ENCODE measurements around the gene NUMA1. TPM values are rescaled to one million over a fixed set of nuclear protein-coding genes. Genes with fewer than 3 reads are reported as not detected.

Gene NUMA1
- polyA plus RNA-seq, 3 donors = 4.1 to 91.2 (median 12.4) TPM

GRCh38 chr11:72001285-72001684 is 79.1 kb downstream of the NUMA1 start:
- no peak for TF ChIP-seq CTCF (IDR thresholded peaks at IDR 0.05)
- Histone ChIP-seq H3K4me2 (replicated peaks; ENCODE audit: extremely low read depth, low read length, poor library complexity, severe bottlenecking) (no peak overlapping the region), H3K27ac (ENCODE audit: low read depth in 1 of 2, low read length in 2 of 2) (peak overlapping the region in 1 of 2 donors; percentile 32), H4K20me1 (ENCODE audit: insufficient read depth, low read length) (peaks cover 22% of the 10 kb centered on the region), H3K9ac (ENCODE audit: insufficient read depth, low read length, poor library complexity, severe bottlenecking) (no peak overlapping the region), H3K27me3 (ENCODE audit: control insufficient read depth in 2 of 2, insufficient read depth in 2 of 2, low read length in 2 of 2) (no peaks in the 10 kb centered on the region), H2AFZ (ENCODE audit: insufficient read depth, low read depth, low read length, poor library complexity, severe bottlenecking) (no peak overlapping the region), H3K36me3 (replicated peaks in 1 of 2; ENCODE audit: control insufficient read depth in 1 of 2, insufficient read depth in 2 of 2, low read length in 2 of 2) (peaks cover 57 to 66% of the 10 kb centered on the region in 2 donors), H3K9me3 (replicated peaks in 1 of 2; ENCODE audit: control insufficient read depth in 1 of 2, insufficient read depth in 1 of 2, low read length in 2 of 2) (no peaks in the 10 kb centered on the region), H3K79me2 (ENCODE audit: insufficient read depth, low read length) (no peaks in the 10 kb centered on the region), H3K4me3 (replicated peaks in 1 of 3; ENCODE audit: low read depth in 2 of 3, low read length in 3 of 3) (no peak overlapping the region), H3K4me1 (ENCODE audit: control insufficient read depth in 1 of 2, insufficient read depth in 2 of 2, low read length in 2 of 2) (peaks cover 35 to 36% of the 10 kb centered on the region in 2 donors)
- peaks cover 0 to 3% (median 2%) of the 10 kb centered on the region in 3 donors for H3K27me3 Mint-ChIP-seq (ENCODE audit: low read depth in 3 of 3)
- peaks cover 35% of the 10 kb centered on the region for H3K4me1 Mint-ChIP-seq
- intact Hi-C loops (cut with micrococcal nuclease) = no loop called here
- H3K36me3 Mint-ChIP-seq = peaks cover 69 to 75% of the 10 kb centered on the region in 2 donors
- WGBS (ENCODE audit: insufficient coverage) = 95% methylated on average over 11 of the region's 11 CpGs
- no peak overlapping the region for H3K4me3 Mint-ChIP-seq
- H3K9me3 Mint-ChIP-seq = peaks cover 0 to 4% (median 0%) of the 10 kb centered on the region in 7 donors
- DNase-seq = no peak
- H3K27ac Mint-ChIP-seq = peak overlapping the region in 5 of 7 donors; percentile 14 to 73 (median 22)

GRCh38 chr11:72000202-72000867 is 80.0 kb downstream of the NUMA1 start:
- H3K36me3 Mint-ChIP-seq = peaks cover 65 to 73% of the 10 kb centered on the region in 2 donors
- H3K27ac Mint-ChIP-seq = peak overlapping the region in 4 of 7 donors; percentile 33 to 98 (median 62)
- intact Hi-C loops (cut with micrococcal nuclease) = no loop called here
- no peak for DNase-seq
- Histone ChIP-seq H3K79me2 (ENCODE audit: insufficient read depth, low read length) (no peaks in the 10 kb centered on the region), H3K4me3 (replicated peaks in 1 of 3; ENCODE audit: low read depth in 2 of 3, low read length in 3 of 3) (no peak overlapping the region), H3K9me3 (replicated peaks in 1 of 2; ENCODE audit: control insufficient read depth in 1 of 2, insufficient read depth in 1 of 2, low read length in 2 of 2) (no peaks in the 10 kb centered on the region), H3K27ac (ENCODE audit: low read depth in 1 of 2, low read length in 2 of 2) (peak overlapping the region in 1 of 2 donors; percentile 94), H3K9ac (ENCODE audit: insufficient read depth, low read length, poor library complexity, severe bottlenecking) (no peak overlapping the region), H3K27me3 (ENCODE audit: control insufficient read depth in 2 of 2, insufficient read depth in 2 of 2, low read length in 2 of 2) (no peaks in the 10 kb centered on the region), H3K4me2 (replicated peaks; ENCODE audit: extremely low read depth, low read length, poor library complexity, severe bottlenecking) (no peak overlapping the region), H3K4me1 (ENCODE audit: control insufficient read depth in 1 of 2, insufficient read depth in 2 of 2, low read length in 2 of 2) (peaks cover 36 to 37% of the 10 kb centered on the region in 2 donors), H4K20me1 (ENCODE audit: insufficient read depth, low read length) (peaks cover 22% of the 10 kb centered on the region), H3K36me3 (replicated peaks in 1 of 2; ENCODE audit: control insufficient read depth in 1 of 2, insufficient read depth in 2 of 2, low read length in 2 of 2) (peaks cover 48 to 57% of the 10 kb centered on the region in 2 donors), H2AFZ (ENCODE audit: insufficient read depth, low read depth, low read length, poor library complexity, severe bottlenecking) (no peak overlapping the region)
- no peak overlapping the region for H3K4me3 Mint-ChIP-seq
- H3K9me3 Mint-ChIP-seq = peaks cover 0 to 4% (median 0%) of the 10 kb centered on the region in 7 donors
- no peak for TF ChIP-seq CTCF (IDR thresholded peaks at IDR 0.05)
- peaks cover 0 to 3% (median 2%) of the 10 kb centered on the region in 3 donors for H3K27me3 Mint-ChIP-seq (ENCODE audit: low read depth in 3 of 3)
- H3K4me1 Mint-ChIP-seq = peaks cover 35% of the 10 kb centered on the region
- 97% methylated on average over 10 of the region's 10 CpGs for WGBS (ENCODE audit: insufficient coverage)
